ENCODE data around the gene CCAR1. TPM values are rescaled to one million over a fixed set of nuclear protein-coding genes. Genes with fewer than 3 reads are reported as not detected.
"Not testable (repeated sequence)": the region's sequence is repeated elsewhere in the genome, so short reads cannot be mapped to it uniquely, and the experiment has no call there.

CCAR1 gene
- total and polyA plus RNA-seq, 8 donors = 19.9 to 176 (median 87.4) TPM

- no peak overlapping the region for H3K27ac ChIP-seq
- H3K36me3 ChIP-seq = peaks cover 52 to 100% (median 97%) of the 10 kb centered on the region in 4 donors
- intact Hi-C loops (cut with DNase I; ENCODE audit: low total_unique reads) = no loop called here
- no peak overlapping the region for H3K4me3 ChIP-seq
- no peaks in the 10 kb centered on the region for H3K27me3 ChIP-seq
- no peaks in the 10 kb centered on the region for H3K9me3 ChIP-seq
- no peak for TF ChIP-seq CTCF (IDR thresholded peaks at IDR 0.05)
- TF ChIP-seq EP300 (IDR thresholded peaks at IDR 0.05) = no peak
- no peak for TF ChIP-seq POLR2A (IDR thresholded peaks at IDR 0.05)
- no peak for TF ChIP-seq POLR2AphosphoS5 (IDR thresholded peaks at IDR 0.05)
- DNase-seq = no peak
- WGBS, 5 donors = 91 to 96% (median 92%) methylated on average over 8 of the region's 8 CpGs
- H3K4me1 ChIP-seq = peaks cover 0 to 5% (median 0%) of the 10 kb centered on the region in 4 donors
Observed at GRCh38 chr10:68732651-68733050, 11.6 kb downstream of the CCAR1 start.

DNA sequence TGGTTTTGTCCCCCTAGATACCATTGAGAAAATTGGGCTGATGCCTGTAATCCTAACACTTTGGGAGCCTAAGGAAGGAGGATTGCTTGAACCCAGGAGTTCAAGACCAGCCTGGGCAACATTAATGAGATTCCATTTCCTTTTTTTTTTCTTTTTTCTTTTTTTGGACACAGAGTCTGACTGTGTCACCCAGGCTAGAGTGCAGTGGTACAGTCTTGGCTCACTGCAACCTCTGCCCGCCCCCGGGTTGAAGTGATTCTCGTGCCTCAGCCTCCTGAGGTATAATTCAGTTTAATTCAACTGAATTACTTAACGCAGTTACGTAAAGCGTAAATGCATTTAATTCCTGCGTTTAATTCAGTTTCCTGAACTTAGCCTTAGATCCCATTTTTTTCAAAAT is 13.3 kb downstream of the CCAR1 start:
- Histone ChIP-seq H3K9me3 (no peaks in the 10 kb centered on the region), H3K4me3 (no peak overlapping the region), H3K36me3 (peaks cover 49 to 100% (median 97%) of the 10 kb centered on the region in 4 donors), H3K4me1 (no peaks in the 10 kb centered on the region), H3K27me3 (no peaks in the 10 kb centered on the region), H3K27ac (no peak overlapping the region)
- TF ChIP-seq CTCF (IDR thresholded peaks at IDR 0.05) = no peak
- no peak for TF ChIP-seq POLR2A (IDR thresholded peaks at IDR 0.05)
- TF ChIP-seq POLR2AphosphoS5 (IDR thresholded peaks at IDR 0.05) = no peak
- no peak for TF ChIP-seq EP300 (IDR thresholded peaks at IDR 0.05)
- DNase-seq = no peak
- intact Hi-C loops (cut with DNase I; ENCODE audit: low total_unique reads) = no loop called here
- 95 to 96% (median 96%) methylated on average over 7 of the region's 7 CpGs for WGBS, 5 donors

GRCh38 chr10:68735119-68735518 is 14.1 kb downstream of the CCAR1 start:
- TF ChIP-seq POLR2AphosphoS5 (IDR thresholded peaks at IDR 0.05) (no peak), EP300 (IDR thresholded peaks at IDR 0.05) (no peak), POLR2A (IDR thresholded peaks at IDR 0.05) (no peak), CTCF (IDR thresholded peaks at IDR 0.05) (no peak)
- Histone ChIP-seq H3K9me3 (no peaks in the 10 kb centered on the region), H3K27me3 (no peaks in the 10 kb centered on the region), H3K36me3 (peaks cover 50 to 100% (median 97%) of the 10 kb centered on the region in 4 donors), H3K4me1 (no peaks in the 10 kb centered on the region), H3K4me3 (no peak overlapping the region), H3K27ac (no peak overlapping the region)
- intact Hi-C loops (cut with DNase I; ENCODE audit: low total_unique reads) = no loop called here
- 74 to 89% (median 85%) methylated on average over 6 of the region's 6 CpGs for WGBS, 5 donors
- no peak for DNase-seq

DNA sequence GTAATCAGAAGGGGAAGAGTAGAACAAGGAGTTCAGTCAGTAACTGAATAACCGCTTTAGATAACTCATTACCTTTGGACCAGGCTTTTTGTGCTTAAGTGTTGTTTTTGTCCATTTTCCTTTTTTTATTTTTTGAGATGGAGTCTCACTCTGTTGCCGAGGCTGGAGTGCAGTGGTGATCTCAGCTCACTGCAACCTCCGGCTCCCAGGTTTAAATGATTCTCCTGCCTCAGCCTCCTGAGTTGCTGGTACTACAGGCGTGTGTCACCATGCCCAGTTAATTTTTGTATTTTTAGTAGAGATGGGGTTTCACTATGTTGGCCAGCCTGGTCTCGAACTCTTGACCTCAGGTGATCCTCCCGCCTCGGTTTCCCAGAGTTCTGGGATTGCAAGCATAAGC is 14.7 kb downstream of the CCAR1 start:
- intact Hi-C loops (cut with DNase I; ENCODE audit: low total_unique reads); H3K27ac ChIP-seq; DNase-seq; H3K4me3 ChIP-seq; H3K9me3 ChIP-seq; H3K4me1 ChIP-seq; H3K27me3 ChIP-seq: not testable (repeated sequence)
- 84 to 98% (median 95%) methylated on average over 6 to 7 of the region's 7 CpGs for WGBS, 5 donors
- H3K36me3 ChIP-seq = peaks cover 44 to 100% (median 97%) of the 10 kb centered on the region in 4 donors

- DNase-seq; H3K27ac ChIP-seq; intact Hi-C loops (cut with DNase I; ENCODE audit: low total_unique reads); H3K4me3 ChIP-seq; H3K4me1 ChIP-seq; H3K27me3 ChIP-seq; H3K9me3 ChIP-seq: not testable (repeated sequence)
- 93 to 99% (median 98%) methylated on average over 5 of the region's 5 CpGs for WGBS, 5 donors
- peaks cover 67 to 100% (median 99%) of the 10 kb centered on the region in 4 donors for H3K36me3 ChIP-seq
Observed at GRCh38 chr10:68740676-68741075, 19.6 kb downstream of the CCAR1 start.

Data from stomach (tissue), 9 donors.